Measurements from ENCODE around the gene MAPK8. TPM values are rescaled to one million over a fixed set of nuclear protein-coding genes. Genes with fewer than 3 reads are reported as not detected.

The MAPK8 gene
- total and polyA plus RNA-seq, 2 of the 4 experiments (the other 2 are of a cell fraction), result 41.5 to 54.7 TPM

- H3K36me3 ChIP-seq (ENCODE audit: control insufficient read depth, insufficient read depth, low read length), result peaks cover 4% of the 10 kb centered on the region
- H2AK5ac ChIP-seq (ENCODE audit: low read depth, low read length), result peak overlapping the region; percentile 30; the same call in 1 of the 2 replicates
- H2BK20ac ChIP-seq (ENCODE audit: low read depth, low read length), result peak overlapping the region; percentile 68
- H2AK9ac ChIP-seq (replicated peaks; ENCODE audit: low read depth, low read length, poor library complexity), result no peak overlapping the region
- no peak overlapping the region for H2AFZ ChIP-seq (replicated peaks; ENCODE audit: low read length, poor library complexity)
- H3K27ac ChIP-seq (ENCODE audit: insufficient read depth, low read length), result no peak overlapping the region
- ATAC-seq (ENCODE audit: low read depth) (no peak), DNase-seq (no peak)
- H3K9ac ChIP-seq (ENCODE audit: low read depth, low read length), result no peak overlapping the region
- H3K9me1 ChIP-seq (ENCODE audit: insufficient read depth, low read length), result peaks cover 11% of the 10 kb centered on the region; the same call in 1 of the 2 replicates
- ChIA-PET CTCF (no interaction called here), POLR2A (ENCODE audit: unreplicated experiment) (no interaction called here)
- intact Hi-C loops (cut with micrococcal nuclease) (no loop called here), in situ Hi-C loops (cut with MboI; ENCODE audit: low sequenced_read_pairs) (no loop called here), dilution Hi-C loops (cut with HindIII; ENCODE audit: low sequenced_read_pairs, unreplicated experiment) (no loop called here)
- H3K79me1 ChIP-seq (ENCODE audit: low read depth in 1 of 2, low read length in 2 of 2), result peaks cover 18 to 36% of the 10 kb centered on the region in 2 experiments
- H3K4me3 ChIP-seq (ENCODE audit: insufficient read depth, low read depth, low read length), result no peak overlapping the region
- H3K27me3 ChIP-seq (ENCODE audit: control insufficient read depth, insufficient read depth, low read length), result no peaks in the 10 kb centered on the region
- H3K18ac ChIP-seq (ENCODE audit: low read depth, low read length), result peak overlapping the region; percentile 75; the same call in 1 of the 2 replicates
- H3K4me2 ChIP-seq (ENCODE audit: low read depth, low read length), result no peak overlapping the region
- no peak overlapping the region for H2BK15ac ChIP-seq (ENCODE audit: low read depth, low read length)
- no peak overlapping the region for H2BK5ac ChIP-seq (ENCODE audit: low read depth, low read length, poor library complexity, severe bottlenecking)
- peaks cover 9% of the 10 kb centered on the region for H3K4me1 ChIP-seq (ENCODE audit: control insufficient read depth, insufficient read depth, low read length)
- TF ChIP-seq NFE2L2 (IDR thresholded peaks at IDR 0.05; ENCODE audit: low read depth, low read length) (no peak), RCOR1 (IDR thresholded peaks at IDR 0.05; ENCODE audit: insufficient replicate concordance, low read length) (no peak), CEBPB (IDR thresholded peaks at IDR 0.05; ENCODE audit: low read depth, low read length) (no peak), FOS (IDR thresholded peaks at IDR 0.05; ENCODE audit: low read depth, low read length) (no peak), CHD1 (IDR thresholded peaks at IDR 0.05; ENCODE audit: low read depth, low read length) (no peak)
- BruUV-seq (replicated peaks), result no TSS peak
- peak overlapping the region; percentile 62; the same call in 1 of the 2 replicates for H3K23ac ChIP-seq (ENCODE audit: low read depth, low read length)
- no CpG with 5 or more reads among the region's 1 CpG for WGBS, 2 experiments (ENCODE audit: extremely low coverage in 2 of 2, insufficient read length in 1 of 2)
- no peaks in the 10 kb centered on the region; the same call in 1 of the 2 replicates for H4K20me1 ChIP-seq (ENCODE audit: insufficient read depth, low read length)
- H3K4ac ChIP-seq (ENCODE audit: low read depth, low read length), result peak overlapping the region; percentile 49; the same call in 1 of the 2 replicates
- peaks cover 3% of the 10 kb centered on the region; the same call in 1 of the 2 replicates for H3K9me3 ChIP-seq (ENCODE audit: control insufficient read depth, insufficient read depth, low read length)
- peak overlapping the region in 1 of 2 experiments; percentile 49; a peak in 2 of 4 replicates for H4K8ac ChIP-seq (ENCODE audit: low read depth in 2 of 2, low read length in 2 of 2)
- peak overlapping the region; percentile 38; the same call in 1 of the 2 replicates for H2BK120ac ChIP-seq (ENCODE audit: low read depth, low read length)
- H3K14ac ChIP-seq (replicated peaks; ENCODE audit: low read depth, low read length), result no peak overlapping the region
- no peak overlapping the region; the same call in 1 of the 2 replicates for H4K5ac ChIP-seq (ENCODE audit: low read depth, low read length)
- H4K91ac ChIP-seq (ENCODE audit: insufficient read depth, low read depth, low read length), result peak overlapping the region; percentile 4; the same call in 1 of the 2 replicates
- H3K56ac ChIP-seq (ENCODE audit: extremely low read depth, insufficient read depth, low read length), result no peak overlapping the region
These were observed 110.9 kb downstream of the MAPK8 start for GRCh38 chr10:48417374-48417773.

Data from IMR-90 (cell line).